HG03045 (cell line): Measurements from ENCODE around the gene AQP5.

Experiments used
- ATAC-seq: cut with Tn5 transposase; IDR thresholded peaks from one replicate; pipeline ENCODE4 v1.9.1; 2021; ENCODE audit warnings: mild to moderate bottlenecking, moderate library complexity; ENCODE audit not compliant: unreplicated experiment

The AQP5 gene

GRCh38 chr12:49949866-49950265 is 11.8 kb upstream of the AQP5 start:
- no peak for ATAC-seq

- ATAC-seq, result no peak
These were observed 11.1 kb upstream of the AQP5 start, which contains the start of gene AQP2 for GRCh38 chr12:49950273-49951251. AQP2 (plus strand) TSS chr12:49950737; CDS start chr12:49950831, 94 bp downstream.

DNA sequence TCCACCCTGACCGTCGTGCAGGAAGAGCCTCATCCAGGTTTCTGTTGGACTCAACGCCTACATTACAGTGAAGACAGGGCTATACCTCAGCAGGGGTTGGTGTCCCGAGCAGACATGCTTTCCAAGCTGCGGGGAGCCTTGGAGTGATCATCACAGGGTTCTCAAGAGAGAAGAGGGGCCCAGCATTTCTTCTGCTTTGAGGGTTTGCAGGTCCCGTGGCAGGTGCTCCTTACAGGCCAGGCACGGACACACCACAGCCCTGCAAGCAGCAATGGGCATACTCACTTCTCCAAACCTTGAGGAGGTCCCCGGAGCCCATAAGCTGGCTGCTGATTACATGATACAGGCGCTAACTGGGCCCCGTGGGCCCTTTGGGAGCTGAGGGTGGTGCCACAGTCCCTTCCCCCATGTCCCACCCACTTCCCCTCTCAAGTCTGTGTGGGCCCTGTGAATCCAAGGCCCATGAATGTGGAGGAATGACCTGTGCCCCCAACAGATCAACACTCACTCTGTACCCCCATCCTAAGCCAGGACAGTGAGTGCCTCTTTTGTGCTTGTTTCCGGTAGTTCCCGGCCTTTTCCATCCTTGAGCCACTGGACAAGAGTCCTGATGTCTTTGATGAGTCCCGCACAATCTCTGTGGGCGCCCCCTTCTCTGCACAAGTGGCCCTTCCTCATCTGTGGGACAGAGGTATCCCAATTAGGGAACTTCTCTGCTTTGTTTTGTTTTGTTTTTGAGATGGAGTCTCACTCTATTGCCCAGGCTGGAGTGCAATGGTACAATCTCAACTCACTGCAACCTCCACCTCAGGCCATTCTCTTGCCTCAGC is 10.0 kb upstream of the AQP5 start:
- ATAC-seq, result no peak

DNA sequence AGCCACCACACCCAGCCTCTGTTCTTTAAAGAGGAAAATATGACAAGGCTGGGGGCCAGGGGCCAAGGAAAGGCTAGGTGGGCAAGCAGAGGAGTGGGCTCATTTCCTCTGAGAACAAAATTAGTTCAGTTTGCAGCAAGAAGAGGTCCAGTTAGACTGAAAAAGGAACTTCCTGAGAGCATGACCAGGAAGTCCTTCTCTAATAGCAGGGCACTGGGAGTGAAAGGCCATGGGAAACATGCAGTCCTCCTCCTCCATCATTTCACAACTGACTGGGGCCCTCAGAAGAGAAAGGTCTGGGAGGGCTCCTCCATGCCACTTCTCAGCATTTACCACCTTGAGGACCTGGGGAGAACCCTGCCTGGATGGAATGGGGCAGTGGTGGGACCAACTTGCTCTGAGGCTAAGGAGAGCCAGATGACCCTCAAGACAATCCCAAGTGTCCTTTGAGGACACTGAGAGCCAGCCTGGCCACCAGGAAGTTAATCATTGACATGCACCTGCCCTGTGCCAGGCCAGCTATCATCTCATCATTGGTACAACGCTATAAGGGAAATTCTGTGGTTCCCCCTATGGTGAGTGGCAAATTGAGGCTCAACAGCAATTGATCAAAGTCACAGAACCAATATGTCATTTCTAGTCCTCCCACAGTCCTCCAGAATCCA is 9.1 kb upstream of the AQP5 start:
- ATAC-seq, result no peak

- no peak for ATAC-seq
These were observed 8.5 kb upstream of the AQP5 start for GRCh38 chr12:49953151-49953550.

GRCh38 chr12:49953961-49954846 is 7.5 kb upstream of the AQP5 start:
- no peak for ATAC-seq

GRCh38 chr12:49954863-49955830 is 6.5 kb upstream of the AQP5 start:
- ATAC-seq, result no peak

GRCh38 chr12:49955899-49956662 is 5.6 kb upstream of the AQP5 start:
- no peak for ATAC-seq

DNA sequence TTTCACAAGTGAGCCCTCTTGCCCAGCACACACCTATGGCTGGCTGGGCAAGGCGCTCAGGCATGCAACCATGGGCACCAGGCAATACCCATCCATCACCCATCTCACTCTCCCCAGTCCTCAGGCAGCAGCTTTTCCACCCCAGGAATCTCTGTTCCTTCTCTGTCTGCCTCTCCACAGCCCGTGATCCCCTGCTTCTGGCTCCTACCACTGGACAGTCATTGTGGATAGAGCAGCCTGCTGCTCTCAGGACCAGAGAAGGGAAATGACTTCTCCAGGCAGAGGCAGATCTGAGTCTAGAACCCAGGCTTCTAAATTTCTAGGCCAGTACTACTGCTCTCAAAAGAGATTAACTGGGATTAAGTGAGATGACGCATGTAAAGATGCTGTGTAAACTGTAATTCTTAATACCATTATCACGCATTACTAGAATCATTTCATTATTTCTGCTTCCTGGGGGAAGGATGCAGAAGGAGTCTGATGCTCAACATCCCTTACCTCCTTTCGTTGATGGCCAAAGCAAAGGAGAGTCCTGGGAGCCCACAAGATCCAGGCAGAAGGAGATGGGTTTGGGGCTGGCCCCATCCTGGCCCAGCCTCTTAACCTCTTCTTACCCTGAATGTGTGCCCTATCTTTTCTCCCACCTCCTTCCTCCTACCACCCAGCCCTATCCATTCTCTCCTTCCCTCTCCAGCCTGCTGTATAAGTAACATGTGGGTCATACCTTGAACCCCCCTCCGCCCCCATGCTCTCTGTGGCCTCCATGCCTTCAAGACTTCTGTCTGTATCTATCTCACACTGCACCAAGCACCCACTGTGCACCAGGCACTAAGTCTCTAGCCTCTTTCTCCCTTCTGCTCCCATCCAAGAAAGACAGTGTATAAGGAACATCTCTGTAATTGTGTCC is 4.8 kb upstream of the AQP5 start:
- ATAC-seq, result no peak

- ATAC-seq, result no peak
These were observed 4.1 kb upstream of the AQP5 start for GRCh38 chr12:49957570-49957967.

DNA sequence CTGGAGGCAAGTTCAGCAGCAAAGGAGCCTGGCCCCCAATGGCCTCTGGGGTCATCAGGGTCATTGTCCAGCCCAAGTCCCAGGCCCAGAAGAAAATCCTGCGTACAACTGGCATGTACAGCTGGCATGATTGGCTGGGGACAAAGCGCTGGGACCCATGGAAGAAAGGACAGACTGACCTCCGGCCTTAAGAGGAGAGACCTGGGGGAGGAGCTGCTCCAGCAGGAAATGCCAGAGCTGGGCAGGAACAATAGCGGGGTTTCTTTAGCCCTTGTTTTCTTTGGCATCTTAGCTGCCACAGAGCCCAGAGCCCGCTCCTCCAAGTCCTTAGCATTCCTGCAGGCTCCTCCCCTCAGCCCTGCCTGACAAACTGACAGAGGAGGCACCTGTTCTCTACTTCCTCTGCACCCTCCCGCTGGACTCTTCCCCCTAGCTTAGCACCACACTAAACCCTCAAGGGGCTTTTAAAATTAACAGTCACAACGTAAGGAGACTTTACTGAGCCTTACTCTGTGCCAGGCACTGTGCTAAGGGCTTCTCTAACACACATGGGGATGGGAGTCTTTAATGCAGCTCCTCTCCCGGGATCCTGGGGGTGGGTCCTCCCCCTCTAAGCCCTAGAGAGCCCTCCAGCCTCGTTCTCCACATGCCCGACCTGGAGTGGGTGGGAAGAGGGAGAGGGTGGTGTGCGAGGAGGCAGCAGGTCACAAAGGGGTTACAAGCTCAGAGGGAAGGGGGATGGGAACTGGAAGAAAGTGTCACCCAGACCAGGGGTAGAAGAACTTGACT is 1.8 kb upstream of the AQP5 start:
- ATAC-seq, result no peak

- no peak for ATAC-seq
These were observed 1.1 kb upstream of the AQP5 start for GRCh38 chr12:49960474-49961110.

DNA sequence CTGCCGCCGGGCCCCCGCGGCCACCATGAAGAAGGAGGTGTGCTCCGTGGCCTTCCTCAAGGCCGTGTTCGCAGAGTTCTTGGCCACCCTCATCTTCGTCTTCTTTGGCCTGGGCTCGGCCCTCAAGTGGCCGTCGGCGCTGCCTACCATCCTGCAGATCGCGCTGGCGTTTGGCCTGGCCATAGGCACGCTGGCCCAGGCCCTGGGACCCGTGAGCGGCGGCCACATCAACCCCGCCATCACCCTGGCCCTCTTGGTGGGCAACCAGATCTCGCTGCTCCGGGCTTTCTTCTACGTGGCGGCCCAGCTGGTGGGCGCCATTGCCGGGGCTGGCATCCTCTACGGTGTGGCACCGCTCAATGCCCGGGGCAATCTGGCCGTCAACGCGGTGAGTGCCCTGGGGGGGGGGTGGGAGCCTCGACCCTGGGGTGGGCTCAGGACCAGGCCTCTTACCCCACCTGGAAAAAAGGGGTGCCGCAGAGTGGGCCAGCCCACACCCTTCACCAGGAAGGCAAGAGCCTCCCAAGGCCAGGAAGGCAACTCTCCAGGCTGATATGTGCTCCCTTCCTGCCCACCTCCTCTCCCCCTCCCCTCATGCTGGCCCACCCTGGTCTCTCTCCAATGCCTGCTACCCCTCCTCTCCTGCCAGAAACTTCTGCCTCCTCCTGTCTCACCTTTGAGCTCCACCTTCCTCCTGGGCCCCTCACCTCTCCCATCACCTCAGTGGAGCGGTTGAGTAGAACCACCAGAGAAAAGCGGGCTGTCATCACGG is 507 bp downstream of the AQP5 start:
- ATAC-seq, result no peak

DNA sequence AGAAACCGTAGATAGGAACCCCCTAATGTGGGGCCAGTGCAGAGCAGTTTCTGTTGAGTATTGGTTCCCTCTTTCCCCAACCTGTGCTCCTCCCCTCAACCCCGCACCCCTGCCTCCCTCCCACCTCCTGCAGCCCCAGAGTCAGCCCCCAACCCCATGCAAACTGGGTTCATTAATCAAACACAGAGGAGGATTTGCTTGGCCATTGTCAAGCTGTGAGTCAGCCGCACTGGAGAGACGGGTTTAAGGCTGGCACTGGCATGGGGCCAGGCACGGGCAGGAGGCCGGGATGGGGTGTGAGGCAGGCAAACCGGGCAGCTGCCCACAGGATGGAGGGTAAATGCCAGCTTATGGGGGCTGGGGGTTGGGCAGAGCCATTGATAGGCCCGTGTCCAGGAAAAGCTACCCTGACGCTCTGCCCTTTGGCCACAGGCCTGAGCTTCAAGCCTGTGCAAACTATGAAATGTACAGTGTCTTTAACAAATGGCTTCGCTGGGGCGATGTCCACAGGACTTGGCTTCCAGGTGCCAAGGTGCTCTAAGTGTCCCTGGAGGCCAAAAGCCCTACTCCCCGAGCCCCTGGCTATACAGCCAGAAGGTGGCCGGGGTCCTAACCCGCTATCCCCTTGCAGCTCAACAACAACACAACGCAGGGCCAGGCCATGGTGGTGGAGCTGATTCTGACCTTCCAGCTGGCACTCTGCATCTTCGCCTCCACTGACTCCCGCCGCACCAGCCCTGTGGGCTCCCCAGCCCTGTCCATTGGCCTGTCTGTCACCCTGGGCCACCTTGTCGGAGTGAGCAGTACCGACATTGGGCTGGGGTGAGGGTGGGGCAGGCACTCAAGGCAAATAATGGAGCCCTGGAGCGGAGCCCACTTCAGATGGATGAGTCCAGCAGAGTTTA is 1.4 kb downstream of the AQP5 start:
- ATAC-seq, result no peak
